K562 (cell line): Measurements from ENCODE around the gene CXCR5. TPM values are rescaled to one million over a fixed set of nuclear protein-coding genes. Genes with fewer than 3 reads are reported as not detected.

ENCODE experiments used
- ATAC-seq: fragments of 200-7000 bp; cut with Tn5 transposase; 3 replicates; pipeline ENCODE4 v1.9.1; 2020; ENCODE audit warnings: moderate library complexity
- BruUV-seq: library from RNA; stranded (reverse); fragments of 400-500 nt; replicated peaks from 2 replicates; lab custom pipeline; 2021; lab: Mats Ljungman, UMichigan
- CTCF ChIA-PET: fragments of 300-600 bp; formaldehyde crosslinking; extraction: SDS; loops from one replicate; lab custom pipeline; 2021; ENCODE audit warnings: low intra/inter-chr PET ratio; lab: Yijun Ruan, JAX
- POLR2A ChIA-PET: fragments of 300-600, 350-650 bp; sonication (Branson Sonifier 250); formaldehyde crosslinking; extraction: SDS; loops from one replicate; lab custom pipeline; 2021; ENCODE audit warnings: antibody characterized with exemption, inconsistent platforms; lab: Yijun Ruan, JAX
- DNase-seq, 4 experiments: peaks; one replicate each; pipeline versions ENCODE4 v3.0.0 to v3.0.0-alpha.2; 2011 to 2018; ENCODE audit warnings: low spot score in 3 of 4, mixed read lengths in 3 of 4; ENCODE audit errors: extremely low read depth in 1 of 4
- FAIRE-seq: peaks from 2 replicates; lab custom pipeline; 2011; peaks lifted over from hg19 to GRCh38; lab: Jason Lieb, UNC
- H2AFZ ChIP-seq: 2 replicates; pipeline ENCODE4 v1.6.0; 2011; ENCODE audit warnings: low read depth, low read length, control low read depth, inconsistent platforms
- H3K27ac ChIP-seq: fragments of 200-600 bp; 3 replicates; pipeline ENCODE4 v1.8.0; 2011; ENCODE audit warnings: low read depth, mild to moderate bottlenecking, control low read depth, inconsistent platforms, low read length, moderate library complexity, mixed read lengths; ENCODE audit errors: extremely low read depth
- H3K27me3 ChIP-seq, 2 experiments: fragments of 300-600 bp in 1 of 2; 2 replicates in 1 of 2; 3 replicates in 1 of 2; pipeline versions ENCODE4 v1.6.0 to v1.8.0; 2011; ENCODE audit warnings: inconsistent platforms in 2 of 2, low read length in 2 of 2, mild to moderate bottlenecking in 1 of 2, mixed read lengths in 1 of 2, moderate library complexity in 1 of 2; ENCODE audit not compliant: control insufficient read depth in 2 of 2, insufficient read depth in 2 of 2
- H3K36me3 ChIP-seq: fragments of 300-600 bp; 3 replicates; pipeline ENCODE4 v1.8.0; 2011; ENCODE audit warnings: mild to moderate bottlenecking, low read length, inconsistent platforms; ENCODE audit not compliant: control insufficient read depth, insufficient read depth
- H3K4me1 ChIP-seq, 2 experiments: fragments of 200-600 bp in 1 of 2; replicated peaks in 1 of 2; 2 replicates in 1 of 2; 3 replicates in 1 of 2; pipeline versions ENCODE4 v1.5.1 to v1.8.0; 2011; ENCODE audit warnings: inconsistent platforms in 2 of 2, low read length in 2 of 2, mild to moderate bottlenecking in 1 of 2, mixed read lengths in 1 of 2, moderate library complexity in 1 of 2; ENCODE audit not compliant: control insufficient read depth in 2 of 2, insufficient read depth in 2 of 2
- H3K4me2 ChIP-seq: 2 replicates; pipeline ENCODE4 v1.6.1; 2011; ENCODE audit warnings: low read length, control low read depth, inconsistent platforms, mixed read lengths; ENCODE audit not compliant: insufficient read depth
- H3K4me3 ChIP-seq: fragments of 200-600 bp; sonication (generic), shearing (Covaris generic); 2 replicates; pipeline ENCODE4 v1.5.1; 2016; ENCODE audit warnings: control low read depth, inconsistent platforms
- H3K79me2 ChIP-seq: fragments of 200-600 bp; 3 replicates; pipeline ENCODE4 v1.8.0; 2011; ENCODE audit warnings: low read length, inconsistent platforms; ENCODE audit not compliant: control insufficient read depth, insufficient read depth
- H3K9ac ChIP-seq, 2 experiments: 2 replicates each; pipeline versions ENCODE4 v1.6.0 to v1.6.1; 2011; ENCODE audit warnings: low read depth in 2 of 2, low read length in 2 of 2, control low read depth in 1 of 2, inconsistent platforms in 1 of 2, mild to moderate bottlenecking in 1 of 2, mixed read lengths in 1 of 2; ENCODE audit not compliant: insufficient read depth in 1 of 2
- H3K9me1 ChIP-seq: one replicate; pipeline ENCODE4 v1.6.0; 2011; ENCODE audit warnings: inconsistent platforms, mild to moderate bottlenecking, low read length, moderate library complexity; ENCODE audit not compliant: control insufficient read depth, insufficient read depth
- H3K9me3 ChIP-seq: replicated peaks from 2 replicates; pipeline ENCODE4 v1.5.1; 2011; ENCODE audit warnings: low read depth, low read length, inconsistent platforms; ENCODE audit not compliant: control insufficient read depth, insufficient read depth
- H4K20me1 ChIP-seq: replicated peaks from 2 replicates; pipeline ENCODE4 v1.6.1; 2011; ENCODE audit warnings: low read length, inconsistent platforms, mixed read lengths; ENCODE audit not compliant: control insufficient read depth, insufficient read depth
- CBX1 ChIP-seq: sonication (generic); IDR thresholded peaks from 2 replicates; pipeline ENCODE4 v1.6.1; 2016; ENCODE audit warnings: antibody characterized with exemption, low read depth, mild to moderate bottlenecking
- EZH2 ChIP-seq: IDR thresholded peaks from 2 replicates; pipeline ENCODE4 v1.6.1; 2012; ENCODE audit warnings: low read depth, mild to moderate bottlenecking, inconsistent platforms, low read length, borderline replicate concordance
- FUS ChIP-seq: fragments of 200-400 bp; formaldehyde crosslinking; optimal IDR thresholded peaks from 2 replicates; pipeline ENCODE3; 2017; ENCODE audit warnings: low read depth, low read length
- HNRNPL ChIP-seq: fragments of 200-400 bp; formaldehyde crosslinking; IDR thresholded peaks from 2 replicates; pipeline ENCODE4 v1.6.1; 2017; ENCODE audit warnings: low read depth, mild to moderate bottlenecking, low read length
- NELFE ChIP-seq: IDR thresholded peaks from 2 replicates; pipeline ENCODE4 v1.6.1; 2011; ENCODE audit warnings: mild to moderate bottlenecking; ENCODE audit not compliant: insufficient read depth, insufficient read length
- POLR2G ChIP-seq: fragments of 200-400 bp; formaldehyde crosslinking; IDR thresholded peaks from 2 replicates; pipeline ENCODE4 v1.6.1; 2017; ENCODE audit warnings: low read depth, mild to moderate bottlenecking, antibody characterized with exemption, low read length, moderate library complexity
- SETDB1 ChIP-seq: IDR thresholded peaks from one replicate; pipeline ENCODE4 v1.6.1; 2012; ENCODE audit warnings: low read length, control low read depth, inconsistent platforms
- ZNF12 ChIP-seq: sonication (generic); formaldehyde crosslinking; IDR thresholded peaks from 2 replicates; pipeline ENCODE4 v1.4.0; 2020; ENCODE audit warnings: mild to moderate bottlenecking, missing genetic modification reagents
- ZNF316 ChIP-seq: fragments of 450-650 bp; IDR thresholded peaks from 2 replicates; pipeline ENCODE4 v1.6.1; 2016
- WGBS: fragments of 100-300 bp; shearing (Covaris generic); methylation state at CpG from one replicate; pipeline ENCODE4 v1.1.6; 2016; ENCODE audit warnings: low coverage, mixed read lengths; ENCODE audit not compliant: insufficient coverage; ENCODE audit errors: missing lambda C conversion rate; 5-methylcytosine and 5-hydroxymethylcytosine counted together
- in situ Hi-C: fragments of 300-500 bp; cut with MboI; formaldehyde crosslinking; loops from 4 replicates; pipeline ENCODE4 v1.15.0; 2018; ENCODE audit warnings: inconsistent platforms, mixed read lengths
- intact Hi-C: fragments of 100-400 bp; cut with micrococcal nuclease; formaldehyde crosslinking; loops from 2 replicates; pipeline ENCODE4 v1.14.2; 2022
- polyA plus RNA-seq, 8 experiments: library from polyadenylated mRNA; depleted of rRNA in 4 of 8; stranded (reverse) in 5 of 8; unstranded in 3 of 8; fragments of >200 nt; fragmentation: Nextera tagmentation in 2 of 8; fragmentation: Illumina TruSeq in 1 of 8; extraction: Ambion mirVana in 2 of 8; extraction: Trizol in 1 of 8; gene quantifications; 2 replicates each; pipeline versions ENCODE4 v1.2.1 to v1.2.3, GENCODE V29; 2011 to 2014; ENCODE audit warnings: inconsistent platforms in 1 of 8, missing spikeins in 1 of 8
- total RNA-seq, 7 experiments: library from RNA; depleted of rRNA in 6 of 7; stranded (reverse); fragments of >200 nt in 6 of 7; fragmentation: Illumina TruSeq in 2 of 7; extraction: Trizol in 2 of 7; gene quantifications; 2 replicates each; pipeline versions ENCODE4 v1.2.1 to v1.2.3, GENCODE V29; 2011 to 2021; ENCODE audit warnings: low replicate concordance in 1 of 7

Gene CXCR5
- total and polyA plus RNA-seq, 9 of the 15 experiments (the other 6 are each of a cell fraction or from before 2014, with no cell fraction given), result 0.03 to 0.06 TPM; not detected in 7

DNA sequence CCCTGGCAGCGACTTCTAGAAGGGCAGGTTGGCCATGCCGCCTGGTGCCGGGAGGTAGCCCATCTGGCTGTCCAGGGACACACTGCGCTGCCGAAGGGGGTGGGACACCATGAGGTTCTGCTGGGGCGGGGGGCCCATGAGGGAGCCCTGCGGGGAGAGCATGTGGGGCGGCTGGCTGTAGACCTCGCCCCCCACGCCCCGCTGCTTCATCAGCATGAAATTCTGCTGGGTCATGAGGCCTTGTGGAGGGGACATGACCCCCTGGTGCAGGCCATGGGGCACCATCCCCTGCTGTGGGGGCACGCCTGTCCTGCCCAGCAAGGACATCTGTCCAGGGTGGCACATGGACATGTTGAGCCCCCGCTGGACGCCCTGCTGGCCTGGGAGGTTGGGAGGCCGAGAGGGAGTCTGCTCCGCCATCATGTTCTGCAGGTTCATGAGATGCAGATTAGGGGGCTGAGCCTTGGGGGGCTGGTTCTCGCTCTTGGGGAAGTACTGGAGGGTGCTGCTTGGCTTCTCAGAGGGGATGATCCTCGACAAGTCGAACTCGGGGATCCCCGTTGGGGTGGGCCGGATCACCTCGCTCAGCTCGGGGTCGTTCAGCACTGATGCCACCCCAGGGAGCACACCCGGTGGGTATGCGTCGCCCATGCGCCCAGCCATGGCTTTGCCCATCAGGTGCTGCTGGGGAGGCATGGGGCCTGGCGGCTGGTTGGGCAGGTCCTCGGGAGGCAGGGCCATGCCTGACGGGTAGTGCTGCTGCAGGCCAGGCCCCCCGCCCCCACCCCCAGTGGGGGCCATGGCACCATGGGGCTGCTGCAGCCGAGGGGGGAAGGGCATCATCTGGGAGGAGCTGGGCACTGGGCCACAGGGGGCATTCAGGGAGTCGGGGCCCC, 15.0 kb downstream of the CXCR5 start:
- Histone ChIP-seq H4K20me1 (no peaks in the 10 kb centered on the region), H3K4me2 (no peak overlapping the region), H2AFZ (no peak overlapping the region), H3K9me3 (no peaks in the 10 kb centered on the region), H3K9ac (no peak overlapping the region), H3K27me3 (no peaks in the 10 kb centered on the region), H3K27ac (no peak overlapping the region), H3K79me2 (no peaks in the 10 kb centered on the region), H3K4me3 (no peak overlapping the region), H3K36me3 (peaks cover 30% of the 10 kb centered on the region; the same call in 1 of the 3 replicates), H3K9me1 (no peaks in the 10 kb centered on the region), H3K4me1 (peaks cover 0 to 47% of the 10 kb centered on the region in 2 experiments; a peak in 2 of 5 replicates)
- in situ Hi-C loops (no loop called here), intact Hi-C loops (no loop called here)
- ChIA-PET CTCF (no interaction called here), POLR2A (interaction anchor here (0.7 to 1.1 kb wide), 3 partner anchors 15 to 110 kb away, joined by 3 to 5 read pairs (median 4); partner anchors contain the start of gene CXCR5)
- no peak for DNase-seq
- no peak for FAIRE-seq
- no peak for ATAC-seq
- no peak for TF ChIP-seq FUS
- TF ChIP-seq EZH2, result no peak
- TF ChIP-seq CBX1, result no peak
- TF ChIP-seq POLR2G, result peak; percentile 44; the same call in 1 of the 2 replicates
- no peak for TF ChIP-seq NELFE
- no peak for TF ChIP-seq ZNF12
- no peak for TF ChIP-seq ZNF316
- 0 out of 2 replicates have a peak, but pooled peaks have one; percentile 35 for TF ChIP-seq HNRNPL
- no peak for TF ChIP-seq SETDB1
- BruUV-seq, result no TSS peak
- 91% methylated on average over 20 of the region's 35 CpGs for WGBS
